Stomach smooth muscle (tissue), 2 donors: ENCODE measurements around the gene LENG1.
"Not testable (repeated sequence)": the region's sequence is repeated elsewhere in the genome, so short reads cannot be mapped to it uniquely, and the experiment has no call there.

ENCODE experiments used
- H3K27ac ChIP-seq: one replicate; pipeline ENCODE4 v1.7.0; 2013; ENCODE audit warnings: mild to moderate bottlenecking, low read length, inconsistent platforms
- H3K27me3 ChIP-seq, 2 donors: one replicate each; pipeline ENCODE4 v1.7.0; 2013; ENCODE audit warnings: low read length in 2 of 2; ENCODE audit not compliant: insufficient read depth in 2 of 2, control insufficient read depth in 1 of 2
- H3K36me3 ChIP-seq, 2 donors: one replicate each; pipeline ENCODE4 v1.7.0; 2013; ENCODE audit warnings: low read length in 2 of 2; ENCODE audit not compliant: control insufficient read depth in 2 of 2, insufficient read depth in 2 of 2
- H3K4me1 ChIP-seq: one replicate; pipeline ENCODE4 v1.7.0; 2013; ENCODE audit warnings: low read length; ENCODE audit not compliant: control insufficient read depth, insufficient read depth
- H3K4me3 ChIP-seq, 2 donors: one replicate each; pipeline ENCODE4 v1.7.0; 2013; ENCODE audit warnings: low read length in 2 of 2
- H3K9ac ChIP-seq, 2 donors: one replicate each; pipeline ENCODE4 v1.7.0; 2013; ENCODE audit warnings: low read length in 2 of 2, mild to moderate bottlenecking in 1 of 2
- H3K9me3 ChIP-seq, 2 donors: one replicate each; pipeline ENCODE4 v1.7.0; 2013; ENCODE audit warnings: low read length in 2 of 2; ENCODE audit not compliant: control insufficient read depth in 2 of 2
- donor health status: healthy.
- donor health status: Pancreatic carcinoma.

LENG1 gene

GRCh38 chr19:54159352-54160181 lies at the start of gene LENG1:
TSS of gene LENG1 (minus strand) at chr19:54159721. CDS start at chr19:54159695, 26 bp downstream.
- H3K9me3 ChIP-seq, result no peaks in the 10 kb centered on the region
- H3K4me1 ChIP-seq, result peaks cover 37% of the 10 kb centered on the region

GRCh38 chr19:54208784-54209057 lies 49.2 kb upstream of the LENG1 start:
- H3K27ac ChIP-seq, result peak overlapping the region; percentile 66
- peaks cover 34 to 40% of the 10 kb centered on the region in 2 donors for H3K36me3 ChIP-seq
- no peaks in the 10 kb centered on the region for H3K9me3 ChIP-seq
- no peak overlapping the region for H3K4me3 ChIP-seq
- peaks cover 51% of the 10 kb centered on the region for H3K4me1 ChIP-seq
- no peaks in the 10 kb centered on the region for H3K27me3 ChIP-seq
- peak overlapping the region in 1 of 2 donors; percentile 17 for H3K9ac ChIP-seq

More at GRCh38 chr19:54159352-54160181, at the start of gene LENG1:
- Histone ChIP-seq H3K27ac (peak within 1 kb of the TSS; percentile 94), H3K36me3 (peaks cover 16 to 19% of the 10 kb centered on the region in 2 donors), H3K9ac (peak within 1 kb of the TSS; percentile 86 to 94), H3K4me3 (peak within 1 kb of the TSS; percentile 94 to 96), H3K27me3 (peaks cover 0 to 5% of the 10 kb centered on the region in 2 donors)

- Histone ChIP-seq H3K36me3 (peaks cover 40 to 44% of the 10 kb centered on the region in 2 donors), H3K27me3 (no peaks in the 10 kb centered on the region), H3K4me3 (no peak overlapping the region), H3K27ac (peak overlapping the region; percentile 66), H3K9ac (peak overlapping the region in 1 of 2 donors; percentile 21), H3K9me3 (no peaks in the 10 kb centered on the region), H3K4me1 (peaks cover 56% of the 10 kb centered on the region)
Observed at GRCh38 chr19:54207983-54208783, 48.7 kb upstream of the LENG1 start.

- H3K4me3 ChIP-seq, result no peak overlapping the region
- peaks cover 62% of the 10 kb centered on the region for H3K4me1 ChIP-seq
- H3K9me3 ChIP-seq, result no peaks in the 10 kb centered on the region
- H3K27me3 ChIP-seq, result no peaks in the 10 kb centered on the region
- H3K36me3 ChIP-seq, result peaks cover 44 to 50% of the 10 kb centered on the region in 2 donors
- peak overlapping the region; percentile 31 for H3K27ac ChIP-seq
- H3K9ac ChIP-seq, result no peak overlapping the region
Observed at GRCh38 chr19:54207676-54207982, 48.1 kb upstream of the LENG1 start.

GRCh38 chr19:54207193-54207592 lies 47.7 kb upstream of the LENG1 start:
- peaks cover 48 to 54% of the 10 kb centered on the region in 2 donors for H3K36me3 ChIP-seq

GRCh38 chr19:54206831-54207177 lies 47.3 kb upstream of the LENG1 start:
- peaks cover 70% of the 10 kb centered on the region for H3K4me1 ChIP-seq
- H3K27ac ChIP-seq, result no peak overlapping the region
- H3K27me3 ChIP-seq, result no peaks in the 10 kb centered on the region
- H3K9me3 ChIP-seq, result no peaks in the 10 kb centered on the region
- no peak overlapping the region for H3K9ac ChIP-seq
- peaks cover 52 to 57% of the 10 kb centered on the region in 2 donors for H3K36me3 ChIP-seq
- H3K4me3 ChIP-seq, result no peak overlapping the region

More at GRCh38 chr19:54207193-54207592, 47.7 kb upstream of the LENG1 start:
- H3K27me3 ChIP-seq, H3K4me3 ChIP-seq, H3K9me3 ChIP-seq, H3K9ac ChIP-seq, H3K27ac ChIP-seq: not testable (repeated sequence)
- H3K4me1 ChIP-seq, result peaks cover 66% of the 10 kb centered on the region

GRCh38 chr19:54206030-54206830 lies 46.7 kb upstream of the LENG1 start:
- H3K27me3 ChIP-seq, result no peaks in the 10 kb centered on the region
- no peaks in the 10 kb centered on the region for H3K9me3 ChIP-seq
- no peak overlapping the region for H3K27ac ChIP-seq
- H3K4me3 ChIP-seq, result no peak overlapping the region
- peaks cover 52 to 57% of the 10 kb centered on the region in 2 donors for H3K36me3 ChIP-seq
- peaks cover 76% of the 10 kb centered on the region for H3K4me1 ChIP-seq
- no peak overlapping the region for H3K9ac ChIP-seq

- H3K9me3 ChIP-seq, result no peaks in the 10 kb centered on the region
- no peak overlapping the region for H3K4me3 ChIP-seq
- H3K4me1 ChIP-seq, result peaks cover 76% of the 10 kb centered on the region
- peak overlapping the region in 1 of 2 donors; percentile 22 for H3K9ac ChIP-seq
- H3K36me3 ChIP-seq, result peaks cover 52 to 57% of the 10 kb centered on the region in 2 donors
- H3K27me3 ChIP-seq, result no peaks in the 10 kb centered on the region
- H3K27ac ChIP-seq, result no peak overlapping the region
Observed at GRCh38 chr19:54204767-54205468, 45.4 kb upstream of the LENG1 start.

GRCh38 chr19:54203151-54203611 lies 43.7 kb upstream of the LENG1 start:
- Histone ChIP-seq H3K36me3 (peaks cover 49 to 54% of the 10 kb centered on the region in 2 donors), H3K9me3 (no peaks in the 10 kb centered on the region), H3K4me3 (no peak overlapping the region), H3K4me1 (peaks cover 61% of the 10 kb centered on the region), H3K9ac (peak overlapping the region; percentile 21 to 34), H3K27me3 (no peaks in the 10 kb centered on the region), H3K27ac (no peak overlapping the region)

GRCh38 chr19:54201980-54202379 lies 42.5 kb upstream of the LENG1 start:
- Histone ChIP-seq H3K9ac (peak overlapping the region in 1 of 2 donors; percentile 91), H3K36me3 (peaks cover 41 to 45% of the 10 kb centered on the region in 2 donors), H3K9me3 (no peaks in the 10 kb centered on the region), H3K27ac (no peak overlapping the region), H3K4me3 (peak overlapping the region; percentile 92 to 95), H3K4me1 (peaks cover 56% of the 10 kb centered on the region), H3K27me3 (no peaks in the 10 kb centered on the region)
